ENCODE measurements around the gene GBGT1. TPM values are rescaled to one million over a fixed set of nuclear protein-coding genes. Genes with fewer than 3 reads are reported as not detected.

GBGT1 gene
- total RNA-seq, 6 donors from 2014 or later: 9.1 to 71.2 (median 36.0) TPM

DNA sequence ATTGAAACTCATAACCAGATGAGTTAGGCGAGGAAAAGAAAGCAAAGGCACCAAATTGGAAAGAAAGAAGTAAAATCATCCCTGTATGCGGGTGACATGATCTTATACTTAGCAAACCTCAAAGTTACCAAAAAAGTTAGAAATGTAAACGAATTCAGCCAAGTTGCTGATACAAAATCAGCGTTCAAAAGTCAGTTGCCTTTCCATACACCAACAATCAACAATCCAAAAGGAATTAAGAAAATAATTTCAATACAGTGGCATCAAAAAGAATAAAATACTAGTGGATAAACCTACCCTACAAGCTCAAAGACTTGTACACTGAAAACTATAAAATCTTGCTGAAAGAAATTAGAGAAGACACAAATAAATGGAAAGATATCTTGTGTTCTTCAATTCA, 30.9 kb upstream of the GBGT1 start:
- Histone ChIP-seq H3K36me3 (no peaks in the 10 kb centered on the region), H3K9me3 (no peaks in the 10 kb centered on the region), H3K4me3 (no peak overlapping the region), H3K27me3 (no peaks in the 10 kb centered on the region), H3K4me1 (peaks cover 0 to 1% (median 0%) of the 10 kb centered on the region in 4 donors), H3K27ac (no peak overlapping the region)
- DNase-seq: no peak
- 81 to 82% methylated on average over 4 of the region's 4 CpGs for WGBS, 2 donors
- no peak for ATAC-seq (ENCODE audit: low FRiP score in 2 of 2)
- TF ChIP-seq EP300 (IDR thresholded peaks at IDR 0.05): no peak
- no peak for TF ChIP-seq POLR2AphosphoS5 (IDR thresholded peaks at IDR 0.05)
- TF ChIP-seq, protein P1, sequence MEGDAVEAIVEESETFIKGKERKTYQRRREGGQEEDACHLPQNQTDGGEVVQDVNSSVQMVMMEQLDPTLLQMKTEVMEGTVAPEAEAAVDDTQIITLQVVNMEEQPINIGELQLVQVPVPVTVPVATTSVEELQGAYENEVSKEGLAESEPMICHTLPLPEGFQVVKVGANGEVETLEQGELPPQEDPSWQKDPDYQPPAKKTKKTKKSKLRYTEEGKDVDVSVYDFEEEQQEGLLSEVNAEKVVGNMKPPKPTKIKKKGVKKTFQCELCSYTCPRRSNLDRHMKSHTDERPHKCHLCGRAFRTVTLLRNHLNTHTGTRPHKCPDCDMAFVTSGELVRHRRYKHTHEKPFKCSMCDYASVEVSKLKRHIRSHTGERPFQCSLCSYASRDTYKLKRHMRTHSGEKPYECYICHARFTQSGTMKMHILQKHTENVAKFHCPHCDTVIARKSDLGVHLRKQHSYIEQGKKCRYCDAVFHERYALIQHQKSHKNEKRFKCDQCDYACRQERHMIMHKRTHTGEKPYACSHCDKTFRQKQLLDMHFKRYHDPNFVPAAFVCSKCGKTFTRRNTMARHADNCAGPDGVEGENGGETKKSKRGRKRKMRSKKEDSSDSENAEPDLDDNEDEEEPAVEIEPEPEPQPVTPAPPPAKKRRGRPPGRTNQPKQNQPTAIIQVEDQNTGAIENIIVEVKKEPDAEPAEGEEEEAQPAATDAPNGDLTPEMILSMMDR (IDR thresholded peaks at IDR 0.05): no peak
- TF ChIP-seq POLR2A (IDR thresholded peaks at IDR 0.05): no peak

DNA sequence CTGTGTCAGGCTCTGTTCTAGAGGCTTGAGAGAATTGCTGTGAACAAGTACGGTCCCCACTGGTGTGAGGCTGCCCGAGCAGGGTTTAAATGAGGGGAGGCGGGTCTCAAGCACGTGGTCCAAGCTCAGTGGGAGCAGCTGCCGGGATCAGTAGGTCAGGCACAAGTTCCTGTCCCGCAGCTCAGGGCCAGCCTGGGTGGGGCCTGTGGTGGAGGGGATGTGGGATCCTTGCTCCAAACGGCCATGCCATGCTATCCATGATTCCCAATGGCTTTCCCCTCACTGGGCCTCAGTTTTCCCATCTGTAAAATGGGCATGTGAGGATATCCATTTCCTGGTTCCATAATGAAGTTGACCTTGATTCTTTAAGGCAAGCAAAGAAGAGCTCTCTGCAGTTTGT, 28.3 kb upstream of the GBGT1 start:
- H3K4me1 ChIP-seq: no peaks in the 10 kb centered on the region
- H3K27me3 ChIP-seq: no peaks in the 10 kb centered on the region
- DNase-seq (no peak), ATAC-seq (ENCODE audit: low FRiP score in 2 of 2) (no peak)
- 38 to 65% methylated on average over 2 to 7 of the region's 7 CpGs for WGBS, 2 donors
- H3K4me3 ChIP-seq: no peak overlapping the region
- TF ChIP-seq, protein P1 (IDR thresholded peaks at IDR 0.05): no peak
- TF ChIP-seq POLR2AphosphoS5 (IDR thresholded peaks at IDR 0.05): no peak
- TF ChIP-seq EP300 (IDR thresholded peaks at IDR 0.05): no peak
- TF ChIP-seq POLR2A (IDR thresholded peaks at IDR 0.05): no peak
- no peak overlapping the region for H3K27ac ChIP-seq
- no peaks in the 10 kb centered on the region for H3K9me3 ChIP-seq
- H3K36me3 ChIP-seq: no peaks in the 10 kb centered on the region

DNA sequence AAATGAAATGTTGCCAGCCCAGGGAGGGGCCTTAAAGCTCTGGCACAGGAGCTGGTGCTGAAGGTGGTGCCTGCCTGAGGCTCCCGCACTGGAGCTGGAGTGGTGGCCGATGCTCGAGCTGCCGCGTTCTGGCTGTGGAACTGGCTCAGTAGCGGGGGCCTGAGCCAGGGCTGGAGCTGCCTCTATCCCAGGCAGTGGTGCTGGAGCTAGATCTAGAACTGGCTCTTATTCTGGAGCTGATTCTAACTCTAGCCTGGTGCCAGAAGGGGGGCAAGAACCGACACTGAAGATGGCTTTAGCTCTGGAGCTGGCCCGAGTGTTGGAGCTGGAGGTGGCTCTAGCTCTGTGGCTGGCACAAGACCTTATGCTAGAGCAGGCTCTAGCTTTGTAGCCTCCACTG, 26.1 kb upstream of the GBGT1 start:
- DNase-seq (peak in 1 of 2 donors; percentile 7), ATAC-seq (ENCODE audit: low FRiP score in 2 of 2) (no peak)
- Histone ChIP-seq H3K4me3 (no peak overlapping the region), H3K4me1 (peaks cover 0 to 7% (median 4%) of the 10 kb centered on the region in 4 donors), H3K27ac (no peak overlapping the region), H3K36me3 (no peaks in the 10 kb centered on the region), H3K27me3 (no peaks in the 10 kb centered on the region), H3K9me3 (no peaks in the 10 kb centered on the region)
- 70 to 85% methylated on average over 5 to 8 of the region's 8 CpGs for WGBS, 2 donors
- TF ChIP-seq POLR2A (IDR thresholded peaks at IDR 0.05): no peak
- no peak for TF ChIP-seq EP300 (IDR thresholded peaks at IDR 0.05)
- TF ChIP-seq, protein P1 (IDR thresholded peaks at IDR 0.05): no peak
- TF ChIP-seq POLR2AphosphoS5 (IDR thresholded peaks at IDR 0.05): no peak

DNA sequence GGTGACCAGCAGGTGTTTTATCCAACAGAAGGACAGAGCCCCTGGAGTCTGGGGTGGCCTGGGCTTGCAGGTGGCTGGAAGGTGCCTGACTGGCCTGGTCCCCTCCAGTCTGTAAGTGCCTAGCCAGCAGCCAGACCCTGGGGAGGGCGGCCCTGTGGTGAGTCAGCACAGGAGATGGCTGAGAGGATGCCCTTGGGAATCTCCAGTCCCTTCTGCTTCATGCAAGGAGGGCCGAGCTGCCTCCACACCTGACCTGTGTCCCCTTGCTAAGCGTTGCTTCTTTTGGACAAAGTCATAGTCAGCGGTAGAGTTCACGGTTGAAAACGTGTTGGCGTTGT, 25.1 kb upstream of the GBGT1 start:
- DNase-seq: no peak
- Histone ChIP-seq H3K9me3 (no peaks in the 10 kb centered on the region), H3K27ac (no peak overlapping the region), H3K27me3 (no peaks in the 10 kb centered on the region), H3K4me1 (peaks cover 0 to 7% (median 4%) of the 10 kb centered on the region in 4 donors), H3K36me3 (no peaks in the 10 kb centered on the region), H3K4me3 (no peak overlapping the region)
- TF ChIP-seq EP300 (IDR thresholded peaks at IDR 0.05) (no peak), POLR2A (IDR thresholded peaks at IDR 0.05) (no peak), POLR2AphosphoS5 (IDR thresholded peaks at IDR 0.05) (no peak)
- TF ChIP-seq, protein P1 (IDR thresholded peaks at IDR 0.05): no peak
- ATAC-seq (ENCODE audit: low FRiP score in 2 of 2): peak in 1 of 2 donors; percentile 8
- WGBS, 2 donors: 85 to 91% methylated on average over 4 to 7 of the region's 7 CpGs

DNA sequence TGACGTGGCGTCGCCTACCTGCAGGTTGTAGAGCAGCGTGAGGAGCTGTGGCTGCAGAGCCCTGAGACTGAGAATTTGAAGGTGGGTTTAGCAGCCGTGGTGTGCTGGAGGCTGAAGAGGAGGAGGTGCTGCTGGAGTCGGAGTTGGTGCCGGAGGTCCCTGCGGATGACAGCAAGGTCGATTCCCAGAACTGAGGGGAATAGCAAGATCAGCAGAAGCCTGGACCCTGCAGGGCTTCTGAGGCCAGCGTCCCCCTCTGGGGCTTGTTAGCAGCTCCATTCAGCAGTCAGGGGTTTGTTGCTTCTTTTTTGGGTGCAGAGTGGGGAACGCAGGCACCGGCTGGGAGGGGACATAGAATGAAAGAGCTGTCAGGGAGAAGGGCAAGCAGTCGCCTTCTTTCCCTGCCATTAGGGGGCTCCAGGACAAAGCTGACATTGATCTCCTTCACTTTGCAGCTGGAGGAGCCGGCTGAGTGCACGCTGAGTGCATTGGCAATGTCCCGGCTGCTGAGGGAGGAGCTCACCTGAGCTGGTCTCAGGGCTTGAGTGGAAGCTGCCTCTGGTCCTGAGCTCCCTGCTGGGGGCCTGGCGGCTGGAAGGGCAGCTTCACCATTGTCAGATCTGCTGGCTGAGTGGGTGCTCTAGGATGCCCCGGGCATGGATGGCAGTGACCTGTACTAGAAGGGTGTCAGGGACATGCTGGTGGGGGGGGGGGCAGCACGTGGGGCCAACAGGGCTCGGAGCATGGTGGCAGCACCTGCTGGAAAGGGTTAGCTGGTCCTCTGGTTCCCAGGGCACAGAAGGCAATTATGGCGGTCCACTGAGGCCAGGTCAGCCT, 24.5 kb upstream of the GBGT1 start:
- DNase-seq: no peak
- 60 to 61% methylated on average over 14 to 21 of the region's 21 CpGs for WGBS, 2 donors

More for the DNA sequence above, 24.5 kb upstream of the GBGT1 start:
- TF ChIP-seq, protein P1 (IDR thresholded peaks at IDR 0.05): peak in 1 of 6 experiments; percentile 11
- TF ChIP-seq EP300 (IDR thresholded peaks at IDR 0.05): no peak
- Histone ChIP-seq H3K36me3 (no peaks in the 10 kb centered on the region), H3K27ac (no peak overlapping the region), H3K27me3 (no peaks in the 10 kb centered on the region), H3K4me3 (no peak overlapping the region), H3K4me1 (peaks cover 0 to 7% (median 4%) of the 10 kb centered on the region in 4 donors), H3K9me3 (no peaks in the 10 kb centered on the region)
- ATAC-seq (ENCODE audit: low FRiP score in 2 of 2): peak in 1 of 2 donors; percentile 5
